ENCODE results near the gene ANAPC10. TPM values are rescaled to one million over a fixed set of nuclear protein-coding genes. Genes with fewer than 3 reads are reported as not detected.

The ANAPC10 gene
- total and polyA plus RNA-seq, 8 donors = 16.0 to 31.6 (median 27.5) TPM

DNA sequence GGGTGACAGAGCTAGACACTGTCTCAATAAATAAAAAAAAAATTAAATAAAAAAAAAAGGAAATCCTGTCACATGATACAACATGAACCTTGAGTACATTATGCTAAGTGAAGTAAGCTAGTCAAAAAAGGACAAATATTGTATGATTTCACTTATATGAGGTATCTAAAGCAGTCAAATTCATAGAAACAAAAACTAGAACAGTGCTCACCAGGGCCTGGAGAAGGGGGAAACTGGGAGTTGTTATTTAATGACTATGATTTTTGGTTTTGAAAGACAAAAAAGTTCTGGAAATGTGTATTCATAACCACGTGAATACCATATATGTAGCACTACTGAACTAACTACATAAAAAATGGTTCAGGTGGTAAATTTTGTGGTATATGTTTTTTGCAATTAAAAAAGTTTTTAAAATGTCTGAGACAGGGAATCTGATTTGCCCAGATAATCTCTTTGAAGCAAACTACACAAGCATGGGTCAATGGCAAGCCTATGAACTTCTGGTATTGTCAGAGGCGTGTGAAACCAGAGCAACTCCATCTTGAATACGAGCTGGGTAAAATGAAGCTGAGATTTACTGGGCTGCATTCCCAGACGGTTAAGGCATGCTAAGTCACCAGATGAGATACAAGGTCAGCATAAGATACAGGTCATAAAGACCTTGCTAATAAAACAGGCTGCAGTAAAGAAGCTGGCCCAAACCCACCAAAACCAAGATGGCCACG lies 42.3 kb downstream of the ANAPC10 start:
- Histone ChIP-seq H3K27ac (no peak overlapping the region), H3K4me1 (no peaks in the 10 kb centered on the region), H3K4me3 (no peak overlapping the region), H3K36me3 (peaks cover 0 to 6% of the 10 kb centered on the region in 2 donors), H3K27me3 (no peaks in the 10 kb centered on the region), H3K9me3 (no peaks in the 10 kb centered on the region)
- TF ChIP-seq, protein P1, sequence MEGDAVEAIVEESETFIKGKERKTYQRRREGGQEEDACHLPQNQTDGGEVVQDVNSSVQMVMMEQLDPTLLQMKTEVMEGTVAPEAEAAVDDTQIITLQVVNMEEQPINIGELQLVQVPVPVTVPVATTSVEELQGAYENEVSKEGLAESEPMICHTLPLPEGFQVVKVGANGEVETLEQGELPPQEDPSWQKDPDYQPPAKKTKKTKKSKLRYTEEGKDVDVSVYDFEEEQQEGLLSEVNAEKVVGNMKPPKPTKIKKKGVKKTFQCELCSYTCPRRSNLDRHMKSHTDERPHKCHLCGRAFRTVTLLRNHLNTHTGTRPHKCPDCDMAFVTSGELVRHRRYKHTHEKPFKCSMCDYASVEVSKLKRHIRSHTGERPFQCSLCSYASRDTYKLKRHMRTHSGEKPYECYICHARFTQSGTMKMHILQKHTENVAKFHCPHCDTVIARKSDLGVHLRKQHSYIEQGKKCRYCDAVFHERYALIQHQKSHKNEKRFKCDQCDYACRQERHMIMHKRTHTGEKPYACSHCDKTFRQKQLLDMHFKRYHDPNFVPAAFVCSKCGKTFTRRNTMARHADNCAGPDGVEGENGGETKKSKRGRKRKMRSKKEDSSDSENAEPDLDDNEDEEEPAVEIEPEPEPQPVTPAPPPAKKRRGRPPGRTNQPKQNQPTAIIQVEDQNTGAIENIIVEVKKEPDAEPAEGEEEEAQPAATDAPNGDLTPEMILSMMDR (IDR thresholded peaks at IDR 0.05) = no peak
- intact Hi-C loops (cut with DNase I) = no loop called here
- DNase-seq (no peak), ATAC-seq (no peak)

DNA sequence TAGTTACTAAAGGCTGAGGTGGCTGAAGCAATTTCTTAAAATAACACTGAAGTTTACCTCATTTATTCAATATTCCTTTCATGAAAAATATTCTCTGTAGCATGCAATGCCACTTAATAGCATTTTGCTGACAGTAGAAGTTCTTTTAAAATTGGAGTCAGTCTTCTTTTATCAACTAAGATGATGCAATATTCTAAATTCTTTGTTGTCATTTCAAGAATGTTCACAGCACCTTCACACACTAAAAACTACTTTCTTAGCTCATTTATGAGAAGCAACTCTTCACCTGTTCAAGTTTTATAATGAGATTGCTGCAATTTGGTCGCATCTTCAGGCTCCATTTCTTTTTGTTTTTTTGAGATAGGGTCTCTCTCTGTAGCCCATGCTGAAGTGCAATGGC lies 48.8 kb downstream of the ANAPC10 start:
- DNase-seq = no peak
- H3K4me1 ChIP-seq = no peaks in the 10 kb centered on the region
- intact Hi-C loops (cut with DNase I) = no loop called here
- H3K27me3 ChIP-seq = no peaks in the 10 kb centered on the region
- H3K36me3 ChIP-seq = peaks cover 0 to 10% of the 10 kb centered on the region in 2 donors
- H3K9me3 ChIP-seq = no peaks in the 10 kb centered on the region
- TF ChIP-seq, protein P1 (IDR thresholded peaks at IDR 0.05) = no peak
- H3K27ac ChIP-seq = no peak overlapping the region
- H3K4me3 ChIP-seq = no peak overlapping the region
- no peak for ATAC-seq

DNA sequence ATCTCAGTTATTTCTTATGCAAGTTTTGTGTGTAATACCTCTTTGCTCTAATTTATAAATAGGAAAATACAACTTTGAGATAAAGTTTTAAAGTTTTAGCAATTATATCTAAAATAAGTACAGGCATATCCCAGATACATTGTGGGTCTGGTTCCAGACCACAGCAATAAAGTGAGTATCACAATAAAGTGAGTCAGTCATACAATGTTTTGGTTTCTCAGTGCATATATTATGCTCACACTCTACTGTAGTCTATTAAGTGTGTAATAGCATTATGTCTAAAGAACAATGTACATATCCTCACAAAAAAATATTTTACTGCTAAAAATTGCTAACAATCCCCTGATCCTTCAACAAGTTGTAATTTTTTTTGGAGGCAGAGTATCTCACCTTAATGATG lies 49.2 kb downstream of the ANAPC10 start:
- intact Hi-C loops (cut with DNase I) = no loop called here
- Histone ChIP-seq H3K27me3 (no peaks in the 10 kb centered on the region), H3K4me1 (no peaks in the 10 kb centered on the region), H3K4me3 (no peak overlapping the region), H3K27ac (no peak overlapping the region), H3K9me3 (no peaks in the 10 kb centered on the region), H3K36me3 (peaks cover 0 to 10% of the 10 kb centered on the region in 2 donors)
- ATAC-seq (no peak), DNase-seq (no peak)
- TF ChIP-seq, protein P1 (IDR thresholded peaks at IDR 0.05) = no peak

DNA sequence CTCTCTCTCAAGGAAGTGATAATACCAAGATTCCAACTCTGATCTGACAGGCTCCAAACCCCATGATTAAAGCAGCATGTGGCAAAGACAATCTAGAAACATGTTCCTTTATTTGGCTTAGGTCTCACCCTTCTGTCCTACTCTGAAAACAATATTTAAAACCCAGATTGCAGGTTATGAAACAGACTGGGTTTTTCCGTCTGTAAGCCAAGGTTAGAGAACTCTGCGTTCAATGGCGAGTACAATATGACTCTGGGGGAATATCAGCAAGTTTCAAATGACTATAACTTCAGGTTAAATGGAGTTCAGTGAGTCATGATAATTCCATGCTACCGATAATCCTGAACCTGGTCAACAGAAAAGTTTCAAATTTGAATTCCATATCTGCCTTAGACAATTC lies 50.8 kb downstream of the ANAPC10 start:
- H3K27ac ChIP-seq = no peak overlapping the region
- no peaks in the 10 kb centered on the region for H3K27me3 ChIP-seq
- DNase-seq (no peak), ATAC-seq (no peak)
- H3K4me1 ChIP-seq = no peaks in the 10 kb centered on the region
- no peak overlapping the region for H3K4me3 ChIP-seq
- intact Hi-C loops (cut with DNase I) = no loop called here
- TF ChIP-seq, protein P1 (IDR thresholded peaks at IDR 0.05) = no peak
- H3K36me3 ChIP-seq = peaks cover 0 to 10% of the 10 kb centered on the region in 2 donors
- H3K9me3 ChIP-seq = no peaks in the 10 kb centered on the region

DNA sequence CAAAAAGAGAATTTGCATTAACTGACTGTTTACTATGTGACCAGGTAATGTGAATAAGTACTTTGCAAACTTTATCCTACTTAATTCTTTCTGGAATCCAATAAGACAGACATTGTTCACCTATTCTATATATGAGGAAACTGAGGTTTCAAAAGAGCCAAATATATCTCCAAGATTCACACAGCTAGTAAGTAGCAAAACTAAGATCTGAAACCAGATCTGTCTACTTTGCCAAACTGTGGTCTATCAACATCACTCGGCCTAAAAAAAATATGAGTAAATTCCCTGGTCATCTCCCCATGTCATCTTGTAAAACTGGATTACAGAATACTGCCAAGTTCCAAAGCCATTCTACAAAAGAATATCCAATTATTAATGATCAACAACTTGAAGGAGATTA lies 52.8 kb downstream of the ANAPC10 start:
- H3K27me3 ChIP-seq = no peaks in the 10 kb centered on the region
- H3K36me3 ChIP-seq = peaks cover 0 to 1% of the 10 kb centered on the region in 2 donors
- intact Hi-C loops (cut with DNase I) = no loop called here
- TF ChIP-seq, protein P1 (IDR thresholded peaks at IDR 0.05) = no peak
- no peak overlapping the region for H3K4me3 ChIP-seq
- DNase-seq = no peak
- no peak overlapping the region for H3K27ac ChIP-seq
- H3K9me3 ChIP-seq = no peaks in the 10 kb centered on the region
- ATAC-seq = no peak
- H3K4me1 ChIP-seq = no peaks in the 10 kb centered on the region
